HPDE6-E6E7 (cell line): Measurements from ENCODE around the gene C20orf202.

ENCODE experiments used
- DNase-seq: peaks from one replicate; pipeline ENCODE4 v3.0.0; 2011; ENCODE audit warnings: missing footprints; ENCODE audit errors: extremely low spot score

C20orf202 gene

GRCh38 chr20:1184638-1185315, 18.5 kb upstream of the C20orf202 start, which contains the start of gene TMEM74B:
TMEM74B (minus strand) TSS chr20:1184981; CDS start chr20:1183801, 1,180 bp downstream.
- DNase-seq, result no peak

- DNase-seq, result no peak
Observed at GRCh38 chr20:1185316-1185741, 17.9 kb upstream of the C20orf202 start.

- peak; percentile 66 for DNase-seq
Observed at GRCh38 chr20:1185790-1186334, 17.4 kb upstream of the C20orf202 start.

- no peak for DNase-seq
Observed at GRCh38 chr20:1186367-1186991, 16.8 kb upstream of the C20orf202 start.

GRCh38 chr20:1187605-1188171, 15.6 kb upstream of the C20orf202 start:
- DNase-seq, result no peak

GRCh38 chr20:1188347-1188746, 14.9 kb upstream of the C20orf202 start:
- DNase-seq, result no peak

GRCh38 chr20:1189827-1190226, 13.4 kb upstream of the C20orf202 start:
- no peak for DNase-seq

GRCh38 chr20:1190847-1191246, 12.4 kb upstream of the C20orf202 start:
- DNase-seq, result no peak

- DNase-seq, result no peak
Observed at GRCh38 chr20:1191299-1191698, 12.0 kb upstream of the C20orf202 start.

GRCh38 chr20:1195226-1195625, 8.0 kb upstream of the C20orf202 start:
- no peak for DNase-seq

GRCh38 chr20:1196634-1197033, 6.6 kb upstream of the C20orf202 start:
- no peak for DNase-seq

- DNase-seq, result no peak
Observed at GRCh38 chr20:1197801-1198200, 5.5 kb upstream of the C20orf202 start.

GRCh38 chr20:1198751-1199150, 4.5 kb upstream of the C20orf202 start:
- DNase-seq, result no peak

GRCh38 chr20:1199212-1199873, 3.9 kb upstream of the C20orf202 start:
- no peak for DNase-seq

GRCh38 chr20:1199964-1200363, 3.3 kb upstream of the C20orf202 start:
- DNase-seq, result no peak

GRCh38 chr20:1203630-1204029, 376 bp downstream of the C20orf202 start:
- DNase-seq, result no peak

- DNase-seq, result no peak
Observed at GRCh38 chr20:1204113-1204512, 859 bp downstream of the C20orf202 start.

GRCh38 chr20:1204576-1204975, 1.3 kb downstream of the C20orf202 start:
- no peak for DNase-seq

- no peak for DNase-seq
Observed at GRCh38 chr20:1205802-1206201, 2.5 kb downstream of the C20orf202 start.

GRCh38 chr20:1206366-1207148, 3.3 kb downstream of the C20orf202 start:
- DNase-seq, result no peak

- DNase-seq, result no peak
Observed at GRCh38 chr20:1207293-1207878, 4.1 kb downstream of the C20orf202 start.
